GM12878 (cell line): ENCODE results near the gene SGTB.
"Not testable (repeated sequence)": the region's sequence is repeated elsewhere in the genome, so short reads cannot be mapped to it uniquely, and the experiment has no call there.

Experiments used
- CREB1 ChIP-seq: IDR thresholded peaks from 2 replicates; pipeline ENCODE4 v1.6.1; 2012; ENCODE audit warnings: low read depth, mild to moderate bottlenecking, inconsistent platforms
- CTCF ChIP-seq, 3 experiments: IDR thresholded peaks in 2 of 3; conservative IDR thresholded peaks in 1 of 3; 2 replicates each; pipeline ENCODE4 v1.5.1; 2011; ENCODE audit warnings: low read depth in 3 of 3, low read length in 3 of 3, mild to moderate bottlenecking in 3 of 3, control low read depth in 2 of 3, moderate library complexity in 2 of 3, inconsistent platforms in 1 of 3, mixed read lengths in 1 of 3; ENCODE audit not compliant: control insufficient read depth in 2 of 3, insufficient read depth in 1 of 3; ENCODE audit errors: extremely low read depth in 1 of 3
- FOS ChIP-seq: IDR thresholded peaks from 3 replicates; pipeline ENCODE4 v1.6.1; 2011; ENCODE audit warnings: borderline replicate concordance; ENCODE audit not compliant: insufficient read length; ENCODE audit errors: extremely low read depth

- TF ChIP-seq CREB1; CTCF (IDR thresholded peaks at IDR 0.05 in 2 of 3, conservative IDR thresholded peaks at IDR 0.05 in 1 of 3; ENCODE audit: control insufficient read depth in 2 of 3, extremely low read depth in 1 of 3, insufficient read depth in 1 of 3, low read depth in 3 of 3, low read length in 3 of 3); FOS: not testable (repeated sequence)
These were observed 99.9 kb downstream of the SGTB start for GRCh38 chr5:65621961-65622360.
